Measurements from ENCODE around the gene S100A12. TPM values are rescaled to one million over a fixed set of nuclear protein-coding genes. Genes with fewer than 3 reads are reported as not detected.

The S100A12 gene
- total RNA-seq, 4 donors from 2014 or later, result 2.2 to 2.9 TPM; not detected in 2

- Histone ChIP-seq H3K27ac (no peak overlapping the region), H3K27me3 (peaks cover 0 to 4% (median 0%) of the 10 kb centered on the region in 3 donors), H3K9me3 (no peaks in the 10 kb centered on the region), H3K4me1 (no peaks in the 10 kb centered on the region), H3K36me3 (no peaks in the 10 kb centered on the region), H3K4me3 (no peak overlapping the region)
- in situ Hi-C loops (cut with MboI; ENCODE audit: low sequenced_read_pairs in 4 of 4) (no loop called here), intact Hi-C loops (cut with DNase I; ENCODE audit: low total_unique reads) (no loop called here)
- DNase-seq, result no peak
- no peak for ATAC-seq
- TF ChIP-seq POLR2A (IDR thresholded peaks at IDR 0.05), result no peak
- TF ChIP-seq CTCF (IDR thresholded peaks at IDR 0.05 in 4 of 5, conservative IDR thresholded peaks at IDR 0.05 in 1 of 5), result no peak
Observed at GRCh38 chr1:153404086-153404635, 28.7 kb upstream of the S100A12 start.

- intact Hi-C loops (cut with DNase I; ENCODE audit: low total_unique reads), result no loop called here
- DNase-seq (no peak), ATAC-seq (no peak)
- Histone ChIP-seq H3K27me3 (peaks cover 0 to 4% (median 0%) of the 10 kb centered on the region in 3 donors), H3K36me3 (no peaks in the 10 kb centered on the region), H3K4me1 (no peaks in the 10 kb centered on the region), H3K27ac (no peak overlapping the region), H3K4me3 (no peak overlapping the region), H3K9me3 (no peaks in the 10 kb centered on the region)
- in situ Hi-C loops (cut with MboI; ENCODE audit: low sequenced_read_pairs in 4 of 4), result no loop called here
- TF ChIP-seq POLR2A (IDR thresholded peaks at IDR 0.05), result no peak
- TF ChIP-seq CTCF (IDR thresholded peaks at IDR 0.05 in 4 of 5, conservative IDR thresholded peaks at IDR 0.05 in 1 of 5), result no peak
Observed at GRCh38 chr1:153403421-153404085, 28.1 kb upstream of the S100A12 start.

- Histone ChIP-seq H3K4me3 (no peak overlapping the region), H3K27ac (no peak overlapping the region), H3K36me3 (no peaks in the 10 kb centered on the region), H3K4me1 (no peaks in the 10 kb centered on the region), H3K9me3 (no peaks in the 10 kb centered on the region), H3K27me3 (peaks cover 0 to 4% (median 0%) of the 10 kb centered on the region in 3 donors)
- in situ Hi-C loops (cut with MboI; ENCODE audit: low sequenced_read_pairs in 4 of 4) (no loop called here), intact Hi-C loops (cut with DNase I; ENCODE audit: low total_unique reads) (no loop called here)
- DNase-seq (no peak), ATAC-seq (no peak)
- no peak for TF ChIP-seq POLR2A (IDR thresholded peaks at IDR 0.05)
- TF ChIP-seq CTCF (IDR thresholded peaks at IDR 0.05 in 4 of 5, conservative IDR thresholded peaks at IDR 0.05 in 1 of 5), result no peak
Observed at GRCh38 chr1:153402226-153402625, 26.8 kb upstream of the S100A12 start.

GRCh38 chr1:153401461-153401860 is 26.0 kb upstream of the S100A12 start:
- TF ChIP-seq CTCF (IDR thresholded peaks at IDR 0.05 in 4 of 5, conservative IDR thresholded peaks at IDR 0.05 in 1 of 5), result no peak
- no peak for TF ChIP-seq POLR2A (IDR thresholded peaks at IDR 0.05)
- Histone ChIP-seq H3K27ac (no peak overlapping the region), H3K9me3 (no peaks in the 10 kb centered on the region), H3K4me3 (no peak overlapping the region), H3K36me3 (no peaks in the 10 kb centered on the region), H3K4me1 (no peaks in the 10 kb centered on the region), H3K27me3 (no peaks in the 10 kb centered on the region)
- intact Hi-C loops (cut with DNase I; ENCODE audit: low total_unique reads) (no loop called here), in situ Hi-C loops (cut with MboI; ENCODE audit: low sequenced_read_pairs in 4 of 4) (no loop called here)
- no peak for ATAC-seq
- no peak for DNase-seq
